ENCODE measurements around the gene CIP2A. TPM values are rescaled to one million over a fixed set of nuclear protein-coding genes. Genes with fewer than 3 reads are reported as not detected.

CIP2A gene
- total RNA-seq, 4 donors from 2014 or later, result 2.7 to 5.7 (median 5.3) TPM

DNA sequence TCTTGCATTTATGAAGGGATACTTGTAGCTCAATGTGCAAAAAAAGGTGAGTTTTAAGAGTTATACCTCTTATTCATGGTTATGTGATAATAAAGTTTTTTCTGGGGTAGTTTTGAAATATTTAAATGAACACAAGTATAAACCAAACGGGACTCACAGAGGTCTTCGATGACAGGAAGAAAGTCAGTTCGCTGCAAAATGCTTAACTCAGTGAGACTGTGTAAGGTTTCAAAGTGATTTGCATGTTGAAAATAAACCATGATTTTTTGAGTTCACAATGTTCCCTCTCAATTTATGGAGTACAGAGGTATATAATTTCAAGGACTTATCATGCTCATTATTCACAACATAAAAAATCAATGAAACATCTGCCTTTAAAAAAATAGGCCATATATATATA is 42.5 kb downstream of the CIP2A start:
- DNase-seq (ENCODE audit: low spot score in 2 of 2), result no peak
- H3K36me3 ChIP-seq, result peaks cover 0 to 8% (median 0%) of the 10 kb centered on the region in 3 donors
- WGBS, 2 donors, result 76 to 82% methylated on average over 3 of the region's 3 CpGs
- H3K27me3 ChIP-seq, result no peaks in the 10 kb centered on the region
- no peak overlapping the region for H3K27ac ChIP-seq
- H3K4me3 ChIP-seq, result peak overlapping the region in 1 of 4 donors; percentile 18
- H3K9me3 ChIP-seq, result no peaks in the 10 kb centered on the region
- H3K4me1 ChIP-seq, result peaks cover 0 to 9% (median 0%) of the 10 kb centered on the region in 4 donors
- TF ChIP-seq POLR2A (IDR thresholded peaks at IDR 0.05), result no peak
- TF ChIP-seq, protein P1, sequence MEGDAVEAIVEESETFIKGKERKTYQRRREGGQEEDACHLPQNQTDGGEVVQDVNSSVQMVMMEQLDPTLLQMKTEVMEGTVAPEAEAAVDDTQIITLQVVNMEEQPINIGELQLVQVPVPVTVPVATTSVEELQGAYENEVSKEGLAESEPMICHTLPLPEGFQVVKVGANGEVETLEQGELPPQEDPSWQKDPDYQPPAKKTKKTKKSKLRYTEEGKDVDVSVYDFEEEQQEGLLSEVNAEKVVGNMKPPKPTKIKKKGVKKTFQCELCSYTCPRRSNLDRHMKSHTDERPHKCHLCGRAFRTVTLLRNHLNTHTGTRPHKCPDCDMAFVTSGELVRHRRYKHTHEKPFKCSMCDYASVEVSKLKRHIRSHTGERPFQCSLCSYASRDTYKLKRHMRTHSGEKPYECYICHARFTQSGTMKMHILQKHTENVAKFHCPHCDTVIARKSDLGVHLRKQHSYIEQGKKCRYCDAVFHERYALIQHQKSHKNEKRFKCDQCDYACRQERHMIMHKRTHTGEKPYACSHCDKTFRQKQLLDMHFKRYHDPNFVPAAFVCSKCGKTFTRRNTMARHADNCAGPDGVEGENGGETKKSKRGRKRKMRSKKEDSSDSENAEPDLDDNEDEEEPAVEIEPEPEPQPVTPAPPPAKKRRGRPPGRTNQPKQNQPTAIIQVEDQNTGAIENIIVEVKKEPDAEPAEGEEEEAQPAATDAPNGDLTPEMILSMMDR (IDR thresholded peaks at IDR 0.05), result no peak
- TF ChIP-seq EP300 (IDR thresholded peaks at IDR 0.05), result no peak

DNA sequence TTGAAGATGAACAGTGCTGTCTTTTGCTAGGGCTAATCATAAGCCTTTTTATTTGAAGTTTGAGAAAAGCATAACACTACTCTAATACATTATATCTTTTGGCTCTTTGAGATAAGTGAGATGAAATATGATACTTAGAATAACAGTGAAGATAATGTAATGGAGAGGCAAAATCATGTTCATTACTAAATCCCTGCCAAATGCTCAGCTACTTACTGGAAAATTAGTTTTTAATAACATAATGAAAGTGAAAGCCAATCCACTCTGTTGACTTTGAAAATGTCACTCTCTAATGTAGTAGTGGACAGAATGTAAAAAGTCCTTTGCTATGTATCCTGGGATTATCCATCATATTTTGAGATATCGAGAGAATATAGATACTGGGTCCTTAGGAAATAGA is 43.0 kb downstream of the CIP2A start:
- Histone ChIP-seq H3K4me1 (peaks cover 0 to 9% (median 0%) of the 10 kb centered on the region in 4 donors), H3K27me3 (no peaks in the 10 kb centered on the region), H3K4me3 (peak overlapping the region in 1 of 4 donors; percentile 18), H3K9me3 (no peaks in the 10 kb centered on the region), H3K27ac (peak overlapping the region in 1 of 4 donors; percentile 16), H3K36me3 (peaks cover 0 to 8% (median 0%) of the 10 kb centered on the region in 3 donors)
- no peak for DNase-seq (ENCODE audit: low spot score in 2 of 2)
- TF ChIP-seq, protein P1 (IDR thresholded peaks at IDR 0.05), result no peak
- no peak for TF ChIP-seq POLR2A (IDR thresholded peaks at IDR 0.05)
- no peak for TF ChIP-seq EP300 (IDR thresholded peaks at IDR 0.05)
- WGBS, 2 donors, result 67 to 80% methylated on average over 1 of the region's 1 CpG

DNA sequence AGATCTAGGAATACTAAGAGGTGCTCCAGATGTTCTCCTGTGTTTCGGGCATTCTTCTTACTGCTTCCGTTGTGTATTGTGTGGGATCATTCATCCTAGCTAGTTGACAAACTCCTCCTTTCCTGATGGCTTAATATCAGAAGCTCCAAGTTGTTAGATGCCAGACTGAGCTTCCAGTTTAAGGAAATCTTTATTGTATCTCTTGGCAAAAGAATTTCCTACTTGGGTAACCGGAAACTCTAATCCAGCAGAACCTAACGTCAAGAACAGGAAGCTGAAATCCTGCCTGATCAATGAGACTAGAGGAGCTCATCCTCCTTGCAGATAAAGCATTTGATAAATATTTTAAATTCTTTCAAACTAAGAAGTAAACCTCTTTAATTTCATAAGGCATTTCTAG is 51.2 kb downstream of the CIP2A start:
- no peak overlapping the region for H3K4me3 ChIP-seq
- H3K36me3 ChIP-seq, result peaks cover 0 to 2% (median 0%) of the 10 kb centered on the region in 3 donors
- H3K9me3 ChIP-seq, result no peaks in the 10 kb centered on the region
- DNase-seq (ENCODE audit: low spot score in 2 of 2), result no peak
- H3K4me1 ChIP-seq, result no peaks in the 10 kb centered on the region
- 66 to 70% methylated on average over 4 of the region's 4 CpGs for WGBS, 2 donors
- TF ChIP-seq EP300 (IDR thresholded peaks at IDR 0.05), result no peak
- no peak for TF ChIP-seq POLR2A (IDR thresholded peaks at IDR 0.05)
- TF ChIP-seq, protein P1 (IDR thresholded peaks at IDR 0.05), result no peak
- H3K27me3 ChIP-seq, result no peaks in the 10 kb centered on the region
- H3K27ac ChIP-seq, result no peak overlapping the region

DNA sequence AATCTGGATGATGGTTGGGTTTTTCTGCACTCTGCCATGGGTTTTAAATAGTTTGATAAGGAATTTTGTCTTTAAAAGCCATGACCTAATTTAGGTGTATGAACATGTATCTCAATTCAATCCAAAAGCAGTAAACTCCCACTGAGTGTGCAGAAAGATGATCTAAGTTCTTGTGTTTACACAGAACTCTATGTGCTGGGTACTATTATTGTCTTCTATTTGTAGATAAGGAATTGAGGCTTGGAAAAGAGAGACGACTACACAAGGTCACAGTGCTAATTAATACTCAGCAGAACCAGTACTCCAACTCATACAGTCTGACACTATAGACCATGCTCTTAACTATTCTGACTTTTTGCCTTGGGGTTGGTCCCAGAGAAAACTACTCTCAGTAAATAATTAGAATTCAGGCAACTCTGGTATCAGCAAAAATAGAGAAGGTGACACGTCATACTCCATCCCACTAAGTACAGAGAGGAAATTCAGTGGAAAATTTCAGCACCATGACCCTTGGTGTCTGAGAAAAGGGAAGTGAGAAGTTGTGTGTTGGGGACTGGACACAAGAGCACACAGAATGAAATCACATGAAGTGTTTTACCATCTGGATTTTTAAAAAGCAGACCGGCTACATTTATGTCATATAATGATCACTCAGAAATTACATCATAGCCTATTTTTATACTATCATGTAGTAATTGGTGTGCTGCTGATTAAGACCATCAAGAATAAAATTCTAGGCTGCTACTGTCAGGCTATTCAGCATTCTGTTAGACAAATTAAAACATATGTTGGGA is 60.6 kb downstream of the CIP2A start:
- no peak for TF ChIP-seq POLR2A (IDR thresholded peaks at IDR 0.05)
- TF ChIP-seq EP300 (IDR thresholded peaks at IDR 0.05), result peak; percentile 10 to 15
- TF ChIP-seq, protein P1 (IDR thresholded peaks at IDR 0.05), result no peak
- H3K4me1 ChIP-seq, result no peaks in the 10 kb centered on the region
- no peak overlapping the region for H3K27ac ChIP-seq
- no peaks in the 10 kb centered on the region for H3K36me3 ChIP-seq
- WGBS, 2 donors, result 46 to 48% methylated on average over 3 of the region's 3 CpGs
- H3K9me3 ChIP-seq, result no peaks in the 10 kb centered on the region
- DNase-seq (ENCODE audit: low spot score in 2 of 2), result no peak
- no peaks in the 10 kb centered on the region for H3K27me3 ChIP-seq
- no peak overlapping the region for H3K4me3 ChIP-seq

DNA sequence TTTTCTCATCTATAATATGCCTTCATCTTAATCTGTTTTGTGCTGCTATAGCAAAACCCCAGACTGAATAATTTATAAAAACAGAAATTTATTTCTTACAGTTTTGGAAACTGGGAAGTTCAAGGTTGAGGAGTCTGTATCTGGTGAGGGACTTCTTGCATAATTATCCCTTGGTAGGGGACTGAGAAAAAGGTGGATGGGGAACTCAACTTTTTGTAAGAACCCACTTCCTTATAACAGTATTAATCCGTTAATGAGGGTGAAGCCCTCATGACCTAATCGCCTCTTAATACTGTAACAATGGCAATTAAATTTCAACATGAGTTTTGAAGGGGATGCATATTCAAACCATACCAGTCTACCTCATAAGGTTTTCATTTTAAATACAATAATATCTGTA is 61.4 kb downstream of the CIP2A start:
- TF ChIP-seq EP300 (IDR thresholded peaks at IDR 0.05) (no peak), POLR2A (IDR thresholded peaks at IDR 0.05) (no peak)
- TF ChIP-seq, protein P1 (IDR thresholded peaks at IDR 0.05), result no peak
- no peaks in the 10 kb centered on the region for H3K4me1 ChIP-seq
- 80 to 82% methylated on average over 2 of the region's 2 CpGs for WGBS, 2 donors

More for the DNA sequence above, 61.4 kb downstream of the CIP2A start:
- H3K27me3 ChIP-seq, result no peaks in the 10 kb centered on the region
- no peak for DNase-seq (ENCODE audit: low spot score in 2 of 2)
- no peaks in the 10 kb centered on the region for H3K36me3 ChIP-seq
- H3K4me3 ChIP-seq, result no peak overlapping the region
- H3K27ac ChIP-seq, result no peak overlapping the region
- no peaks in the 10 kb centered on the region for H3K9me3 ChIP-seq
